ENCODE results near the gene PRPF6. TPM values are rescaled to one million over a fixed set of nuclear protein-coding genes. Genes with fewer than 3 reads are reported as not detected.

Gene PRPF6
- total and polyA plus RNA-seq, 2 of the 13 experiments (the other 11 are each of a cell fraction or from before 2014, with no cell fraction given): 63.7 to 101 TPM

- TF ChIP-seq HNF1A (IDR thresholded peaks at IDR 0.05; ENCODE audit: low read depth) (no peak), HNF1A (CRISPR knock-in tag; IDR thresholded peaks at IDR 0.05; ENCODE audit: borderline replicate concordance) (no peak), RBM39 (IDR thresholded peaks at IDR 0.05; ENCODE audit: low read depth, low read length, poor library complexity, severe bottlenecking) (peak; percentile 22), EEA1 (CRISPR knock-in tag; IDR thresholded peaks at IDR 0.05; ENCODE audit: borderline replicate concordance) (0 out of 2 replicates have a peak, but pooled peaks have one; percentile 36), IRF1 (CRISPR knock-in tag; IDR thresholded peaks at IDR 0.05; ENCODE audit: low read depth) (no peak), AGO1 (IDR thresholded peaks at IDR 0.05; ENCODE audit: low read depth, low read length, poor library complexity, severe bottlenecking) (peak; percentile 64), ZNF34 (CRISPR knock-in tag; IDR thresholded peaks at IDR 0.05; ENCODE audit: borderline replicate concordance) (no peak), GABPB1 (CRISPR knock-in tag; IDR thresholded peaks at IDR 0.05) (peak; percentile 8; the same call in 1 of the 2 replicates), FOXO4 (CRISPR knock-in tag; conservative IDR thresholded peaks at IDR 0.05) (no peak), EHMT2 (IDR thresholded peaks at IDR 0.05; ENCODE audit: borderline replicate concordance, low read depth, low read length) (no peak), KAT2B (IDR thresholded peaks at IDR 0.05; ENCODE audit: borderline replicate concordance, low read depth, low read length) (no peak), RARA (CRISPR knock-in tag; IDR thresholded peaks at IDR 0.05) (peak; percentile 60), ZSCAN25 (CRISPR knock-in tag; IDR thresholded peaks at IDR 0.05) (peak; percentile 36; the same call in 1 of the 2 replicates), AGO2 (optimal IDR thresholded peaks at IDR 0.05; ENCODE audit: low read depth, low read length) (peak; percentile 23), STAG1 (CRISPR knock-in tag; IDR thresholded peaks at IDR 0.05) (no peak), ZFP62 (CRISPR knock-in tag; IDR thresholded peaks at IDR 0.05) (no peak), MAX (IDR thresholded peaks at IDR 0.05) (0 out of 2 replicates have a peak, but pooled peaks have one; percentile 22), SOX5 (CRISPR knock-in tag; IDR thresholded peaks at IDR 0.05; ENCODE audit: borderline replicate concordance) (no peak)
- TF ChIP-seq, protein P1, sequence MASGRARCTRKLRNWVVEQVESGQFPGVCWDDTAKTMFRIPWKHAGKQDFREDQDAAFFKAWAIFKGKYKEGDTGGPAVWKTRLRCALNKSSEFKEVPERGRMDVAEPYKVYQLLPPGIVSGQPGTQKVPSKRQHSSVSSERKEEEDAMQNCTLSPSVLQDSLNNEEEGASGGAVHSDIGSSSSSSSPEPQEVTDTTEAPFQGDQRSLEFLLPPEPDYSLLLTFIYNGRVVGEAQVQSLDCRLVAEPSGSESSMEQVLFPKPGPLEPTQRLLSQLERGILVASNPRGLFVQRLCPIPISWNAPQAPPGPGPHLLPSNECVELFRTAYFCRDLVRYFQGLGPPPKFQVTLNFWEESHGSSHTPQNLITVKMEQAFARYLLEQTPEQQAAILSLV (CRISPR knock-in tag; IDR thresholded peaks at IDR 0.05; ENCODE audit: borderline replicate concordance): 0 out of 2 replicates have a peak, but pooled peaks have one; percentile 27
- TF ChIP-seq, protein P2, sequence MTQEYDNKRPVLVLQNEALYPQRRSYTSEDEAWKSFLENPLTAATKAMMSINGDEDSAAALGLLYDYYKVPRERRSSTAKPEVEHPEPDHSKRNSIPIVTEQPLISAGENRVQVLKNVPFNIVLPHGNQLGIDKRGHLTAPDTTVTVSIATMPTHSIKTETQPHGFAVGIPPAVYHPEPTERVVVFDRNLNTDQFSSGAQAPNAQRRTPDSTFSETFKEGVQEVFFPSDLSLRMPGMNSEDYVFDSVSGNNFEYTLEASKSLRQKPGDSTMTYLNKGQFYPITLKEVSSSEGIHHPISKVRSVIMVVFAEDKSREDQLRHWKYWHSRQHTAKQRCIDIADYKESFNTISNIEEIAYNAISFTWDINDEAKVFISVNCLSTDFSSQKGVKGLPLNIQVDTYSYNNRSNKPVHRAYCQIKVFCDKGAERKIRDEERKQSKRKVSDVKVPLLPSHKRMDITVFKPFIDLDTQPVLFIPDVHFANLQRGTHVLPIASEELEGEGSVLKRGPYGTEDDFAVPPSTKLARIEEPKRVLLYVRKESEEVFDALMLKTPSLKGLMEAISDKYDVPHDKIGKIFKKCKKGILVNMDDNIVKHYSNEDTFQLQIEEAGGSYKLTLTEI (CRISPR knock-in tag; conservative IDR thresholded peaks at IDR 0.05): no peak
Measured at GRCh38 chr20:64067005-64067632, 86.2 kb downstream of the PRPF6 start (continued).

Measured in HepG2 (cell line).